CD4-positive, alpha-beta T cell (primary cell): Measurements from ENCODE around the gene CFDP1. TPM values are rescaled to one million over a fixed set of nuclear protein-coding genes. Genes with fewer than 3 reads are reported as not detected.

ENCODE experiments used
- ATAC-seq: fragments of 200-7000 bp; cut with Tn5 transposase; one replicate; pipeline ENCODE4 v1.10.0; 2022; ENCODE audit warnings: mild to moderate bottlenecking; ENCODE audit not compliant: poor library complexity
- CTCF ChIA-PET: fragments of 350-600 bp; sonication (Branson Sonifier 250); formaldehyde crosslinking; loops from one replicate; lab custom pipeline; 2021; ENCODE audit warnings: antibody characterized with exemption, inconsistent platforms; lab: Charles Lee
- POLR2A ChIA-PET: fragments of 350-600 bp; sonication (Branson Sonifier 250); formaldehyde crosslinking; loops from one replicate; lab custom pipeline; 2021; ENCODE audit warnings: antibody characterized with exemption, inconsistent platforms; lab: Charles Lee
- DNase-seq, 14 experiments: peaks; one replicate each; pipeline ENCODE4 v3.0.0-alpha.2; 2013 to 2020; ENCODE audit warnings: mixed read lengths in 2 of 14
- H3K27ac ChIP-seq, 2 donors: one replicate each; pipeline versions ENCODE4 v1.5.1 to v1.7.0; 2013; ENCODE audit warnings: low read length in 2 of 2, low read depth in 1 of 2, mild to moderate bottlenecking in 1 of 2
- H3K27me3 ChIP-seq, 2 experiments: 1 replicate in 1 of 2; 2 replicates in 1 of 2; pipeline versions ENCODE4 v1.6.1 to v1.7.0; 2013; ENCODE audit warnings: low read length in 2 of 2, control low read depth in 1 of 2, mild to moderate bottlenecking in 1 of 2, moderate library complexity in 1 of 2; ENCODE audit not compliant: insufficient read depth in 2 of 2, control insufficient read depth in 1 of 2
- H3K36me3 ChIP-seq: one replicate; pipeline ENCODE4 v1.6.1; 2013; ENCODE audit warnings: low read length, control low read depth; ENCODE audit not compliant: insufficient read depth
- H3K4me1 ChIP-seq: one replicate; pipeline ENCODE4 v1.6.1; 2013; ENCODE audit warnings: low read length, control low read depth; ENCODE audit not compliant: insufficient read depth
- H3K4me3 ChIP-seq: one replicate; pipeline ENCODE4 v1.5.1; 2013; ENCODE audit warnings: mild to moderate bottlenecking, low read length, moderate library complexity
- H3K9me3 ChIP-seq, 2 experiments: 1 replicate in 1 of 2; 2 replicates in 1 of 2; pipeline versions ENCODE4 v1.6.1 to v1.7.0; 2013; ENCODE audit warnings: low read length in 2 of 2, mild to moderate bottlenecking in 2 of 2, control low read depth in 1 of 2, moderate library complexity in 1 of 2; ENCODE audit not compliant: control insufficient read depth in 1 of 2, insufficient read depth in 1 of 2
- H3K27ac Mint-ChIP-seq: one replicate; pipeline ENCODE4 v1.8.0; 2020; ENCODE audit warnings: mixed read lengths
- H3K27me3 Mint-ChIP-seq: one replicate; pipeline ENCODE4 v1.8.0; 2021; ENCODE audit warnings: mixed read lengths
- H3K36me3 Mint-ChIP-seq: one replicate; pipeline ENCODE4 v1.8.0; 2021; ENCODE audit warnings: low read depth, mixed read lengths
- H3K4me1 Mint-ChIP-seq: one replicate; pipeline ENCODE4 v1.8.0; 2021; ENCODE audit warnings: low read depth, mixed read lengths
- H3K4me3 Mint-ChIP-seq: one replicate; pipeline ENCODE4 v1.8.0; 2020; ENCODE audit warnings: mild to moderate bottlenecking, mixed read lengths
- H3K9me3 Mint-ChIP-seq: one replicate; pipeline ENCODE4 v1.8.0; 2020; ENCODE audit warnings: mixed read lengths
- intact Hi-C, 2 experiments: fragments of 100-400 bp; cut with DNase I in 1 of 2; cut with micrococcal nuclease in 1 of 2; formaldehyde crosslinking; loops; one replicate each; pipeline versions ENCODE4 v1.15.1 to v1.9.0; 2023 to 2025; cut with DNase I, micrococcal nuclease
- total RNA-seq, 174 experiments: library from RNA in 2 of 174; stranded (reverse) in 2 of 174; gene quantifications; one replicate each; pipeline ENCODE4 v1.2.3 and lab custom pipeline; 2021 to 2026
- TF ChIP-seq, protein P1 (sequence below): fragments of 200-600 bp; IDR thresholded peaks from one replicate; pipeline ENCODE4 v1.8.0; 2022; ENCODE audit warnings: antibody characterized with exemption, mild to moderate bottlenecking

The CFDP1 gene
- total RNA-seq, 2 experiments from 2014 or later = 23.0 to 25.5 TPM

DNA sequence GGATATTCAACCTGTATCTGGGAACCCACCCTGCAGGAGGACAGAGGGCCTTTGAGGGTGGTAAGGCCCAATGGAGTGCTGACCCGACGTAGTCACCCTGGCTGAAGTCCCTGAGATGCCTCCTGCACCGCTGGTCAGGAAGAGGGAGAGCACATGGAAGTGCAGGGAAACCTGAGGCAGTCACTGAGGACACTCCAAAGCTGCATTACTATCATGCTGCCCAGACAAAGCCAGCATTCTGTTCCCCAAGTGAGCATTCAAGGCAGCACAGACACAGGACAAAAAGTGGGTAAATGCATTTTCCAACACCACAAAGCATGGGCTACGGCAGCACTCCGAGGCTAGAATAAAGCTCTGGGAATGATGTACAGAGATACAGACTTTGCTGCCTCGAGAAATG lies 135.0 kb downstream of the CFDP1 start:
- Mint-ChIP-seq H3K9me3 (no peaks in the 10 kb centered on the region), H3K4me1 (no peaks in the 10 kb centered on the region), H3K27ac (no peak overlapping the region), H3K27me3 (no peaks in the 10 kb centered on the region), H3K4me3 (no peak overlapping the region), H3K36me3 (peaks cover 83% of the 10 kb centered on the region)
- ATAC-seq = no peak
- no peak overlapping the region for H3K27ac ChIP-seq
- POLR2A ChIA-PET = no interaction called here
- CTCF ChIA-PET = no interaction called here
- no peaks in the 10 kb centered on the region for H3K27me3 ChIP-seq
- H3K9me3 ChIP-seq = no peaks in the 10 kb centered on the region
- no peak for DNase-seq
- intact Hi-C loops = no loop called here
- no peaks in the 10 kb centered on the region for H3K4me1 ChIP-seq
- H3K36me3 ChIP-seq = peaks cover 57% of the 10 kb centered on the region
- TF ChIP-seq, protein P1, sequence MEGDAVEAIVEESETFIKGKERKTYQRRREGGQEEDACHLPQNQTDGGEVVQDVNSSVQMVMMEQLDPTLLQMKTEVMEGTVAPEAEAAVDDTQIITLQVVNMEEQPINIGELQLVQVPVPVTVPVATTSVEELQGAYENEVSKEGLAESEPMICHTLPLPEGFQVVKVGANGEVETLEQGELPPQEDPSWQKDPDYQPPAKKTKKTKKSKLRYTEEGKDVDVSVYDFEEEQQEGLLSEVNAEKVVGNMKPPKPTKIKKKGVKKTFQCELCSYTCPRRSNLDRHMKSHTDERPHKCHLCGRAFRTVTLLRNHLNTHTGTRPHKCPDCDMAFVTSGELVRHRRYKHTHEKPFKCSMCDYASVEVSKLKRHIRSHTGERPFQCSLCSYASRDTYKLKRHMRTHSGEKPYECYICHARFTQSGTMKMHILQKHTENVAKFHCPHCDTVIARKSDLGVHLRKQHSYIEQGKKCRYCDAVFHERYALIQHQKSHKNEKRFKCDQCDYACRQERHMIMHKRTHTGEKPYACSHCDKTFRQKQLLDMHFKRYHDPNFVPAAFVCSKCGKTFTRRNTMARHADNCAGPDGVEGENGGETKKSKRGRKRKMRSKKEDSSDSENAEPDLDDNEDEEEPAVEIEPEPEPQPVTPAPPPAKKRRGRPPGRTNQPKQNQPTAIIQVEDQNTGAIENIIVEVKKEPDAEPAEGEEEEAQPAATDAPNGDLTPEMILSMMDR = no peak
- H3K4me3 ChIP-seq = no peak overlapping the region

DNA sequence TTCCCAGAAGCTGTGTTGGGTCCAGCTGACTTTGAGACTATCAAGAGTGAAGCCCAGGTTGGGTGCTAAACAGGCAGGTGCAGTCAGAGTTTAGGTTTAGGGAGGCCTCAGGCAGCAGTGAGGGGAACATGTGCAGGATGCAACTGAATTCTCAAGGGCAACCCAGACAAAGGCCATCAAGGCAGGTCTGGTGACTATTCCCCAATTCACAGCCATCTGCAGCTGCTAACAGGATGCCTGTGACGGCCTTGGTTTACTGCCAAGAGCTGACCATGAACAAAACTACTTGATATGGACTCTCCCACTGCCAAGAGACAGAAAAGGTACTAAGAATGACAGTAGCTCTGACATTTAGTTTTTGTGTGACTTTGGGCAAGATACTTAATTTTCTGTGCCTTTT lies 136.7 kb downstream of the CFDP1 start:
- no peaks in the 10 kb centered on the region for H3K9me3 Mint-ChIP-seq
- H3K27ac ChIP-seq = no peak overlapping the region
- H3K4me3 ChIP-seq = no peak overlapping the region
- no peak overlapping the region for H3K27ac Mint-ChIP-seq
- DNase-seq = no peak
- peaks cover 56% of the 10 kb centered on the region for H3K36me3 ChIP-seq
- TF ChIP-seq, protein P1 = no peak
- no peak overlapping the region for H3K4me3 Mint-ChIP-seq
- CTCF ChIA-PET = no interaction called here
- H3K27me3 ChIP-seq = no peaks in the 10 kb centered on the region
- ATAC-seq = no peak
- intact Hi-C loops = no loop called here
- H3K9me3 ChIP-seq = no peaks in the 10 kb centered on the region
- POLR2A ChIA-PET = interaction anchor here (0.6 kb wide), 1 partner anchor 32 kb away, joined by 3 read pairs; no protein-coding TSS in a partner anchor
- no peaks in the 10 kb centered on the region for H3K4me1 Mint-ChIP-seq
- no peaks in the 10 kb centered on the region for H3K27me3 Mint-ChIP-seq
- H3K4me1 ChIP-seq = no peaks in the 10 kb centered on the region
- H3K36me3 Mint-ChIP-seq = peaks cover 90% of the 10 kb centered on the region

DNA sequence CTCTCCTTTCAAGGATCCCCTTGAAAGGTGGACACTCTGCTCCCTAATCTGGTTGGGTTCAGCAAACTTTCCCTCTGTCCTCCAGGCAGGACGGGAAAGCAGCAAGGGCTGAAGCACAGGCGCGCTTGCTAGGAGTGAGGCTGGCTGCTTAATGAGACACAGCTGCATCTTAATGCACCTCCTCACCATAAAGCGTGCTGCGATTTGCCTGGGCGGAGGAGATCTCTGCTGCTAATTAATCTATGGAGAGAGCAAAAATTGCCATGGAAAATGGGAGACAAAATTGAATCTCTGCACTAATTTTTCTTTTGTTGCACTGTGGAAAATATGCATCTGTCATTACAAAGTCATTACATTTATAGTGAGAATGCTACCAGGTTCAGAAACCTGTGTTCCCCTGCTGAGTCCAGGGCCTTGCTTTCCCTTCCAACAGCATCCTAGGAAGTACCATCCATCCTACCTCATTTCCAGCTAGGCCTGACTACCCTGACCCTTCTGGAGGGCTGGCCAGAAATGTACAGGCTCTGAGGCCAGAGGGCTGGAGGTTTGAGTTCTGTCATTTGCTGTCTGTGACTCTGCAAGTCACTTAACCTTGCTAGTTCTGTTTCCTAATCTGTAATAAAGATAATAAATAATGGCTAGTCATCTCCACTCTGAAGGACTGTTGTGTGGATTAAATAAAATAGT lies 138.4 kb downstream of the CFDP1 start:
- peaks cover 0 to 3% of the 10 kb centered on the region in 2 experiments for H3K27me3 ChIP-seq
- ChIA-PET POLR2A (no interaction called here), CTCF (no interaction called here)
- Mint-ChIP-seq H3K9me3 (no peaks in the 10 kb centered on the region), H3K27ac (no peak overlapping the region), H3K27me3 (no peaks in the 10 kb centered on the region), H3K4me3 (no peak overlapping the region), H3K4me1 (no peaks in the 10 kb centered on the region), H3K36me3 (peaks cover 82% of the 10 kb centered on the region)
- intact Hi-C loops = no loop called here
- no peak overlapping the region for H3K27ac ChIP-seq
- no peak overlapping the region for H3K4me3 ChIP-seq
- peaks cover 51% of the 10 kb centered on the region for H3K36me3 ChIP-seq
- TF ChIP-seq, protein P1 = no peak
- no peaks in the 10 kb centered on the region for H3K4me1 ChIP-seq
- ATAC-seq (no peak), DNase-seq (no peak)
- no peaks in the 10 kb centered on the region for H3K9me3 ChIP-seq
